ENCODE results near the gene RDH5.

The RDH5 gene

DNA sequence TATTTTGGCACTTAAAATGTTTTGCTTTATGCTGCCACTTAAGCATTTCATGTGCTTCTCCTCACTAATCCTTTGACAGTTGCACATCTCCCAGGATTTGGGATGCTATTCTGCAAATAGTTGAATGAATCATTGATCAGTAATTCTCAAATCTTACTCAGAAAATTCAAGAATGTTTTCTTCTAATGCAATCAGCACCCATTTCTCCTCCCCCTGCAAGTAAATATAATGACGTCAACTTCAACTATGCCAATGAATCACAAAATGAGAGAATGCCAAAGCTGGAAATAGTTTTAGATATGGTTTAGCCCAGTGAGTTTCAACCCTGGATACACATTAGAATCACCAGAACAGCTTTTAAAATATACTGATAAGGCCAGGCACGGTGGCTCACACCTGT is 6.5 kb upstream of the RDH5 start:
- no peak for DNase-seq

GRCh38 chr12:55715169-55715764 is 4.9 kb upstream of the RDH5 start:
- no peak for DNase-seq

- peak; percentile 88 for DNase-seq
Measured at GRCh38 chr12:55715833-55716581, 4.2 kb upstream of the RDH5 start, which contains the start of gene BLOC1S1. Gene BLOC1S1, plus strand, starts transcription at chr12:55716046. Its CDS starts 6 bp downstream, at chr12:55716052.

DNA sequence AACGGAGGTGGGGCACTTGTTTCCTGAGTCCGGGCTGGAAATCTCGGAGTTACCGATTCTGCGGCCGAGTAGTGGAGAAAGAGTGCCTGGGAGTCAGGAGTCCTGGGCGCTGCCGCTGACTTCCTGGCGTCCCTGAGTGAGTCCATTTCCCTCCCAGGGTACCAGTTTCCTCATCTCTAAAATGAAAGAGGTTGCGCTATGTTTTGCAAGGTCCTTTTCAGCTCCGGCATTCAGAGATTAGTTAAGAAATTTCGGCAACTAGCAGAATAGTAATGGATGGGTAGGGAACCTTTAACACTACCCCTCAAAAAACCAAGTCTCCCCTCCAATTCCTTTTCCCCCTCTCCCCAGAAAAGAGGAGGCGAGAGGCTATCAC is 3.6 kb upstream of the RDH5 start:
- no peak for DNase-seq

- DNase-seq: no peak
Measured at GRCh38 chr12:55717011-55718007, 2.9 kb upstream of the RDH5 start.

- no peak for DNase-seq
Measured at GRCh38 chr12:55718015-55718414, 2.2 kb upstream of the RDH5 start.

- no peak for DNase-seq
Measured at GRCh38 chr12:55718624-55719275, 1.4 kb upstream of the RDH5 start.

GRCh38 chr12:55719371-55719770 is 822 bp upstream of the RDH5 start:
- no peak for DNase-seq

DNA sequence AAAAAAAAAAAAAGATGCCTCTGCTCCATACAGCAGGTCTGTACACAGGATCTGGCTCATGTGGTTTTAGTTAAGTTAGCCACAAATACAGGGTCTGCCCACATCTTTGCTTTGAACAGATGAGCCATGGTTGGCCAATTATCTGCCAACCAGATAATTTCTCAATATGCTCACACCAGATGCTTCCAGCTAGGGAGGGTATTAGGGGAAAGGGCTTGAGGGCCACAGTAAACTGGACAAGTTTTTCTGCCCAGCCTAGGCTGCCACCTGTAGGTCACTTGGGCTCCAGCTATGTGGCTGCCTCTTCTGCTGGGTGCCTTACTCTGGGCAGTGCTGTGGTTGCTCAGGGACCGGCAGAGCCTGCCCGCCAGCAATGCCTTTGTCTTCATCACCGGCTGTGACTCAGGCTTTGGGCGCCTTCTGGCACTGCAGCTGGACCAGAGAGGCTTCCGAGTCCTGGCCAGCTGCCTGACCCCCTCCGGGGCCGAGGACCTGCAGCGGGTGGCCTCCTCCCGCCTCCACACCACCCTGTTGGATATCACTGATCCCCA is 776 bp downstream of the RDH5 start:
- no peak for DNase-seq

GRCh38 chr12:55721601-55722213 is 1.5 kb downstream of the RDH5 start:
- DNase-seq: no peak

DNA sequence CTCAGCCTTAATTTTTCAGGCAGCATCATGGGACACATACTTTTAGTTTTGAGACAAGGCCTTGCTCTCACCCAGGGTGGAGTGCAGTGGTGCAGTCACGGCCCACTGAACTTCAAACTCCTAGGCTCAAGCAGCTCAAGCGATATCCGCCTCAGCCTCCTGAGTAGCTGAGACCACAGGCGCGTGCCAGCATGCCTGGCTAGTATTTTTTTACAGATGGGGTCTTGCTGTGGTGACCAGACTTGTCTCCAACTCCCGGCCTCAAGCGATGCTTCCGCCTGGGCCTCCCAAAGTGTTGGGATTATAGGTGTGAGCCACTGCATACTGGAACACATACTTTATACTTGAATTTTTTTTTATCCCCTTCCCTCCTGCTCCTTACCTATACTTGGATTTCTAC is 2.8 kb downstream of the RDH5 start:
- DNase-seq: no peak

GRCh38 chr12:55723516-55724225 is 3.5 kb downstream of the RDH5 start:
- no peak for DNase-seq

DNA sequence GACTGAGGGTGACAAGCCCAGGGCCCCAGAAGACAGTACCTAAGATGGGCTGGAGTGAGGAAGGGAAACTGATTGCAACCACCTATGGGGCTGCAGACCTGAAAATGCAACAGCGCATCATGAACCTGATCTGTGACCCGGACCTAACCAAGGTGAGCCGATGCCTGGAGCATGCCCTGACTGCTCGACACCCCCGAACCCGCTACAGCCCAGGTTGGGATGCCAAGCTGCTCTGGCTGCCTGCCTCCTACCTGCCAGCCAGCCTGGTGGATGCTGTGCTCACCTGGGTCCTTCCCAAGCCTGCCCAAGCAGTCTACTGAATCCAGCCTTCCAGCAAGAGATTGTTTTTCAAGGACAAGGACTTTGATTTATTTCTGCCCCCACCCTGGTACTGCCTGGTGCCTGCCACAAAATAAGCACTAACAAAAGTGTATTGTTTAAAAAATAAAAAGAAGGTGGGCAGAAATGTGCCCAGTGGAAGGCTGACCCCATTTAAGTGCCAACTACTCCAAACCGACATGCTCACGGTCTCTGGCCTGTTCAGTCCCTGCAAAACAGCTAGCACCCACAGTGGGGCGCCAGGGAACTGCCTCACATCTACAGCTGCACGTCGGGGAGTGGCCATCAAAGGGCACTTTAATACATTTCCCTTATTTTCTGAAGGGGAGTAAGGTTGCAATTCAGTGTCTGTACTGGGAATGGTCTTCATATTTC is 4.2 kb downstream of the RDH5 start:
- peak; percentile 51 for DNase-seq

DNA sequence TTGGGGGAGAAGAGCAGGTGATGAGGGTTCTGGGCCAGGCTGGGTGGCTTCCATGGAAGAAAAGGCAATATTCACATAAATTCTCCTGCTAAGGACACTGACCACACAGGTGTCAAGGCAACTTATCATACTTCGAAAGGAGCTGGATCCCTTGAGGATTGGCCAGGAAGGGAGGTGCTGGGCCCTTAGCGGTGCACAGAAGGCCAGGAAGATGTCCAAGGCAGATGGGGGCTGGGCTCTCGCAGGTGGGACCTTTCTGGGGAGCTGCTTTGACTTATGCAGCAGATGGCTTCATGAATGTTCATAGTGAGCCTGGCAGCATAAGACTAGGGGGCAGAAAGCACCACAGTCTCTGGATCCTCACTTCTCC is 4.7 kb downstream of the RDH5 start:
- no peak for DNase-seq

DNA sequence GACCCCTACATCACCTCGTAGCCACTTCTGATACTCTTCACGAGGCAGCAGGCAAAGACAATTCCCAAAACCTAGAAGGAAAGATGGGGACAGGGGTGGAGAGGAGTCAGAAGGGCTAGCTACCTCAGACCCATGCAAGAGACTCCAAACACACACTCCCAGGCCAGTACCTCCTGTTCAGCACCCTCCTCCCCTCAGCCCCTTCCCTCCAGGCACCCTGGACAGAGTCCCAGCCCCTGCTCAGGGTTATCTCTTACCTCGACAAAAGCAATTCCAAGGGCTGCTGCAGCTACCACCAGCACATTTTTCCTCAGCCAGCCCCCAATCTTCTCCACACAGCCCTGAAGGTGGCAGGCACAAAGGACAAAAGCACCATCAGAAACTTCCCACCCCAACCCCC is 5.4 kb downstream of the RDH5 start:
- no peak for DNase-seq

DNA sequence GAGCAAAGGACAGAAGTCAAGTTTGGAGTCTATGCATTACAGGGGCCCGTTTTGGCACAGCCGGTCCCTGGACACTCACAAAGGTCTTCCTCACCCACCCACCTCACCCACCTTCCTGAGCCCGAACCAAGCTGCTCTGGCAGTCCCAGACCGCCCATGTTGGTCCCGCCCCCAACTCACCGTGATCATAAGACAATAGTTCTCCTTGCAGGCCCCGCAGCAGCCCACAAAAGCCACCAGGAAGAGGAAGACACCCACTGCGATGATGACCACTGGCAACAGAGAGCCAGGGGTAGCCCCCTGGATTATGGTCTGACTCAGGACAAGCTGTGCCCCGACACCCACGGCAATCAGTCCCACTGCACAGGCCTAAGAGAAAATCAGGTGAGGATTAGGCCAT is 6.8 kb downstream of the RDH5 start:
- no peak for DNase-seq

GRCh38 chr12:55727643-55728185 is 7.5 kb downstream of the RDH5 start:
- no peak for DNase-seq

GRCh38 chr12:55728186-55728938 is 8.2 kb downstream of the RDH5 start:
- no peak for DNase-seq

GRCh38 chr12:55728939-55729818 is 9.0 kb downstream of the RDH5 start, which contains the start of gene CD63:
Gene CD63, minus strand, starts transcription at chr12:55729009. Its CDS starts 668 bp downstream, at chr12:55728341.
- DNase-seq: peak; percentile 36

All from central memory CD4-positive, alpha-beta T cell (primary cell).